ENCODE data around the gene ACTRT1. TPM values are rescaled to one million over a fixed set of nuclear protein-coding genes. Genes with fewer than 3 reads are reported as not detected.

Gene ACTRT1
- total RNA-seq (2022; extraction: Qiagen RNA extraction), result not detected in 5 replicates

DNA sequence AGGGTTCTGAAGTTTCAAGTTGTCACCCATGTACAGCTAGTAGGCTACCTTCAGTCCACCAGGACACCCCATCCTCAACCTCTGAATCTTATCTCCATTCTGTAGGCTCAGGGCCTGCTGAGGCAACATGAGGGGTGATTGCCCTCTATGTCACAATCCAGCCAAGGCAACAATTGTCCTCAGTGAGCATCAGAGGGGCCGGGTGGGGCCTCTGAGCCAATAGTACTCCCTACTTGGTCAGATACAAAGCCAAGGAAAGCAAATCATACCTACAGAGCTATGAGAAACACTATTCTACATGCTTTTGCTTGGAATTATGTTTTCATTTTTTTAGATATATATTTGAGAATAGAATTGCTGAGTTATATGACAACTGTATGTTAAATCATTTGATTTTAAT is at the start of gene ACTRT1:
Gene ACTRT1 (minus strand): TSS at position 101 of the 400 bp plus-strand sequence. CDS start 197 bp downstream, outside the sequence.

Data from A549 treated with dexamethasone at 1 μM for 4 hours (cell line).